Measurements from ENCODE around the gene FEZ2.
"Not testable (repeated sequence)": the region's sequence is repeated elsewhere in the genome, so short reads cannot be mapped to it uniquely, and the experiment has no call there.

Gene FEZ2

GRCh38 chr2:36597532-36598377 lies at the start of gene FEZ2:
Gene FEZ2, minus strand, starts transcription at chr2:36598168. Its CDS starts 26 bp downstream, at chr2:36598142.
- DNase-seq: peak; percentile 70

- no peak for DNase-seq
These were observed 37.1 kb upstream of the FEZ2 start for GRCh38 chr2:36634981-36635597.

- no peak for DNase-seq
These were observed 35.6 kb upstream of the FEZ2 start for GRCh38 chr2:36633470-36634092.

GRCh38 chr2:36626756-36627155 lies 28.8 kb upstream of the FEZ2 start:
- no peak for DNase-seq

GRCh38 chr2:36626071-36626470 lies 28.1 kb upstream of the FEZ2 start:
- DNase-seq: no peak

GRCh38 chr2:36625304-36625703 lies 27.3 kb upstream of the FEZ2 start:
- DNase-seq: no peak

GRCh38 chr2:36620321-36620720 lies 22.4 kb upstream of the FEZ2 start:
- no peak for DNase-seq

- no peak for DNase-seq
These were observed 20.4 kb upstream of the FEZ2 start for GRCh38 chr2:36618381-36618780.

- DNase-seq: no peak
These were observed 19.0 kb upstream of the FEZ2 start for GRCh38 chr2:36616947-36617346.

- no peak for DNase-seq
These were observed 17.3 kb upstream of the FEZ2 start for GRCh38 chr2:36615222-36615621.

GRCh38 chr2:36613801-36614200 lies 15.8 kb upstream of the FEZ2 start:
- DNase-seq: no peak

GRCh38 chr2:36611316-36611990 lies 13.5 kb upstream of the FEZ2 start:
- DNase-seq: no peak

- no peak for DNase-seq
These were observed 11.5 kb upstream of the FEZ2 start for GRCh38 chr2:36609507-36609906.

- no peak for DNase-seq
These were observed 10.0 kb upstream of the FEZ2 start for GRCh38 chr2:36607947-36608346.

- no peak for DNase-seq
These were observed 9.0 kb upstream of the FEZ2 start for GRCh38 chr2:36606925-36607324.

- DNase-seq: no peak
These were observed 7.3 kb upstream of the FEZ2 start for GRCh38 chr2:36605273-36605672.

GRCh38 chr2:36603629-36604028 lies 5.7 kb upstream of the FEZ2 start:
- not testable (repeated sequence) for DNase-seq

- no peak for DNase-seq
These were observed 901 bp downstream of the FEZ2 start for GRCh38 chr2:36597003-36597531.

GRCh38 chr2:36596397-36596796 lies 1.6 kb downstream of the FEZ2 start:
- DNase-seq: no peak

- DNase-seq: no peak
These were observed 3.1 kb downstream of the FEZ2 start for GRCh38 chr2:36594849-36595248.

GRCh38 chr2:36589230-36589630 lies 8.7 kb downstream of the FEZ2 start:
- DNase-seq: no peak

GRCh38 chr2:36587556-36587955 lies 10.4 kb downstream of the FEZ2 start:
- DNase-seq: no peak

- DNase-seq: no peak
These were observed 10.9 kb downstream of the FEZ2 start for GRCh38 chr2:36587101-36587500.

Measured in activated T-cell treated with anti-CD3 and anti-CD28 coated beads, Interleukin-2, amount 50 U/mL, for 1 hour (primary cell).